Nucleus accumbens (tissue), 56 donors: Measurements from ENCODE around the gene KCNC3.

ENCODE experiments used
- DNase-seq, 56 donors: peaks; one replicate each; lab custom pipeline; 2025; lab: John Stamatoyannopoulos, UW

The KCNC3 gene

GRCh38 chr19:50287331-50287730 lies 41.8 kb downstream of the KCNC3 start:
- DNase-seq = no peak

- DNase-seq = no peak
These were observed 42.7 kb downstream of the KCNC3 start for GRCh38 chr19:50286443-50286842.

DNA sequence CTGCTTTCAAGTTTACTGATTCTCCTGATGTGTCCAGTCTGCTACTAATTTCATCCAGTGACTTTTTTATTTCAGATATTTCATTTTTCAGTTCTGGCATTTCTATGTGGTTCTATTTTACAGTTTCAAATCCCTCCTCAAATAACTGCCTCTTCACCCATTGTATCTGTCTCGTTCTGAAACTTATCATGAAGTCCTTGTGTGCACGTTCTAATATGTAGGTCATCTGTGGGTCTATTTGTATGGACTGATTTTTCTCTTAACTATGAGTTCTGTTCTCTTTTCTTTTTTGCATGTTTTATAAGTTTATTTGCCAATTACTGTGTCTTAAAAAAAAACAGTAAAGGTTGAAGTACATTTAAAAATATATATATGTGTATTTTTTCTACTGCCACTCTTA lies 43.3 kb downstream of the KCNC3 start:
- DNase-seq = no peak

GRCh38 chr19:50281491-50281890 lies 47.7 kb downstream of the KCNC3 start:
- no peak for DNase-seq

DNA sequence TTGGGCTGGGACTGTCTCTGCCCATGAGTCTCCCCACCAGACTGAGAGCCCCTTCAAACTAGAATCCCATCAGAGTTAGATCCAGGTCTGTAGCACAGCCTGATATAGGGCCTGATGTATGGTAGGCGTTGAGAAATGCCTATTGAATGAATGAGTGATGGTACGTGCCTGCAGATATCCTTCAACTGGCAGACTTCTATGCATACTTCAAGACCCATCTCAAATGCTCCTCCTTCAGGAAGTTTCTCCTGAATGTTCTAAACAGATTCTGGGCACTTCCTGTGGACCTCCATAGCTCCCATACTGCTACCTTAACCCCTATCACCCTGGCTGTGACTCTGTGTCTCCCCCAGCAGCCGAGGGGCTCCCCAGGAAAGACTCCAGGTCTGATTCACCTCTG lies 48.2 kb downstream of the KCNC3 start:
- no peak for DNase-seq

GRCh38 chr19:50280074-50280473 lies 49.1 kb downstream of the KCNC3 start:
- DNase-seq = no peak

GRCh38 chr19:50277966-50278580 lies 51.1 kb downstream of the KCNC3 start:
- no peak for DNase-seq

- no peak for DNase-seq
These were observed 52.7 kb downstream of the KCNC3 start for GRCh38 chr19:50276370-50277063.

GRCh38 chr19:50275577-50276368 lies 53.4 kb downstream of the KCNC3 start:
- no peak for DNase-seq

DNA sequence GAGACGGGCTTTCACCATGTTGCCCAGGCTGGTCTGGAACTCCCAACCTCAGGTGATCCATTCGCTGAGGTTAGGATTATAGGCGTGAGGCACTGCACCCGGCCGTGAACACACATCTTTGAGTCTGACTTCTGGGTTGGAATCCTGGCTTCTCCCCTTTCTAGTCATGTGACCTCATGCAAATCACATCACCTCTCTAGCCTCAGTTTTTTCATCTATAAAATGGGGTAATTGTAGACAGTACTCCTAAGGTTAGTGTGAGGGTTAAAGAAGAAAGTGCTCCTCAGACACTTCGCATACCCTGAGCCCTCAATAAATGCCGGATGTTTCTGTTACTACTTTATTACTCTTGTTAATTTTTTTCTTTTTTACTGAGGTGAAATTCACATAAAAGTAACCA lies 55.4 kb downstream of the KCNC3 start:
- DNase-seq = no peak

- DNase-seq = no peak
These were observed 56.8 kb downstream of the KCNC3 start for GRCh38 chr19:50272263-50272897.

- DNase-seq = no peak
These were observed 59.5 kb downstream of the KCNC3 start for GRCh38 chr19:50269653-50270052.

DNA sequence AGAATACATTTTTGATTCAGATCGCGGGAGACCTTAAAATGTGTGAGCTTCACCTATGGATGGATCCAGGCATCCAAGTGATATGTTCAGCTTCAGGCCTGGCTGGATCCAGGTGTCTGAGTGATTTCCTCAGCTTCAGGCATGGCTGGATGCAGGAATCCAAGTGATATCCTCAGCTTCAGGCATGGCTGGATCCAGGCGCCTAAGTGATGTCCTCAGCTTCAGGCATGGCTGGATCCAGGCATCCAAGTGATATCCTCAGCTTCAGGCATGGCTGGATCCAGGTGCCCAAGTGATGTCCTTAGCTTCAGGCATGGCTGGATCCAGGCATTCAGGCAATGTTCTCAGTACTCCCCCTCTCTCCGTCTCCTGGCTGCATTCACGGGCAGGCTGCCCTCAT lies 60.7 kb downstream of the KCNC3 start:
- DNase-seq = no peak

GRCh38 chr19:50268041-50268440 lies 61.1 kb downstream of the KCNC3 start:
- DNase-seq = peak in 18 of 56 donors; percentile 2 to 52 (median 12)

DNA sequence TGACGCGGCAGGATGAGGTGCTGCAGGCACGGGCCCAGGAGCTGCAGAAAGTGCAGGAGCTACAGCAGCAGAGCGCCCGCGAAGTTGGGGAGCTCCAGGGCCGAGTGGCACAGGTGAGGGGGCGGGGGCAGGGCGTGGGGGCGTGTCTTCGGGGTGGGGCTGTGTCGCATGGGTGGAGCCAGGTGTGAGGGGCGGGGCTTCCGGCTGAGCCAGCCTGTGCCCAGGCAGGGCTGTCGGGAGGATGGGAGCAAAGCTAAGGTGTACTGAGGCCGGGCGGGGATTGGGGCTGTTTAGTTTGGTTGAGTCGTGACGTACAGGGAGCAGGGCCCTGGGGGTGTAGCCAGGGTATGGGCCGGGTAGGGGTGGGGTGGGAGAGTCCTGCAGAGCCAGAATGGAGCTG lies 62.3 kb downstream of the KCNC3 start:
- DNase-seq = peak in 1 of 56 donors; percentile 33

DNA sequence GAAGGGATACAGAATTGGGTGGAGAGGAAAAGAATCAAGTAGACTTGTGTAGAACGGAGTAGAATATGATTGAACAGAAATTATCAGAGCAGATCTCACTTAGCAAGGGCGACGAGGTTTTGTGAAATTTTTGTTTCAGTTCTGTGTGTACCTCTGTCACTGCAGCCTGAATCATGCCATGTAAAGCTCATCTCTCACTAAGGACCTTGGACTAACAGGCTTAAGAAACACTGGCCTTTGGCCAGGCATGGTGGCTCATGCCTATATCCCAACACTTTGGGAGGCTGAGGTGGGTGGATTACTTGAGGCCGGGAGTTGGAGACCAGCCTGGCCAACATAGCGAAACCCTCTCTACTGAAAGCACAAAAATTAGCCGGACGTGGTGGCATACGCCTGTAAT lies 63.1 kb downstream of the KCNC3 start:
- DNase-seq = no peak

GRCh38 chr19:50264483-50265186 lies 64.5 kb downstream of the KCNC3 start:
- DNase-seq = no peak

DNA sequence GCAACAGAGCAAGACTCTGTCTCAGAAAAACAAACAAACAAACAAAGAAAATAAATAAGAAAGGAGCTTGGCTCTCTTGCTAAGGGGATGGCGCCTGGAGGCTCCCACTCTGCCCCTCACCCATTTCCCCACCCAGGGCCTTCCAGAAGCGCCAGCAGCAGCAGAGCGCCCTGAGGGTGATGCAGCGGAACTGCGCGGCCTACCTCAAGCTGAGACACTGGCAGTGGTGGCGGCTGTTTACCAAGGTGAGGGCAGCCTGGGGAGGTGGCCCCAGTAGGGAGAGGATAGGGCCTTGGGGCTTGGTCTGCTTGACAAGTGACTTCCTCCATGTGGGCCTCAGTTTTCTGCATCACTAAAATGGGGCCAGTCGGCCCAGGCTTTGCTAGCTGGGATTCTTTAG lies 66.0 kb downstream of the KCNC3 start:
- no peak for DNase-seq
